Keratinocyte (primary cell): Measurements from ENCODE around the gene KDM6B.

ENCODE experiments used
- EZH2 ChIP-seq: IDR thresholded peaks from one replicate; pipeline ENCODE4 v1.6.1; 2012; ENCODE audit warnings: inconsistent platforms, mild to moderate bottlenecking, low read length, moderate library complexity
- TF ChIP-seq, protein P1 (sequence below), 3 experiments: IDR thresholded peaks in 1 of 3; conservative IDR thresholded peaks in 1 of 3; optimal IDR thresholded peaks in 1 of 3; 2 replicates in 2 of 3; 3 replicates in 1 of 3; pipeline versions ENCODE3 to v1.5.1; 2011; ENCODE audit warnings: low read length in 3 of 3, mild to moderate bottlenecking in 3 of 3, moderate library complexity in 2 of 3, control low read depth in 1 of 3, inconsistent platforms in 1 of 3; ENCODE audit not compliant: insufficient read depth in 2 of 3; ENCODE audit errors: extremely low read depth in 1 of 3

DNA sequence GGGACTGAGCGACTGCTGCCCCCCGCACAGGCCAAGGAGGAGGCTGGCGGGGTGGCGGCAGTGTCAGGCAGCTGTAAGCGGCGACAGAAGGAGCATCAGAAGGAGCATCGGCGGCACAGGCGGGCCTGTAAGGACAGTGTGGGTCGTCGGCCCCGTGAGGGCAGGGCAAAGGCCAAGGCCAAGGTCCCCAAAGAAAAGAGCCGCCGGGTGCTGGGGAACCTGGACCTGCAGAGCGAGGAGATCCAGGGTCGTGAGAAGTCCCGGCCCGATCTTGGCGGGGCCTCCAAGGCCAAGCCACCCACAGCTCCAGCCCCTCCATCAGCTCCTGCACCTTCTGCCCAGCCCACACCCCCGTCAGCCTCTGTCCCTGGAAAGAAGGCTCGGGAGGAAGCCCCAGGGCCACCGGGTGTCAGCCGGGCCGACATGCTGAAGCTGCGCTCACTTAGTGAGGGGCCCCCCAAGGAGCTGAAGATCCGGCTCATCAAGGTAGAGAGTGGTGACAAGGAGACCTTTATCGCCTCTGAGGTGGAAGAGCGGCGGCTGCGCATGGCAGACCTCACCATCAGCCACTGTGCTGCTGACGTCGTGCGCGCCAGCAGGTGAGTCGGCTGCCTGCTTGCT, 15.2 kb downstream of the KDM6B start:
- TF ChIP-seq EZH2, result no peak
- TF ChIP-seq, protein P1, sequence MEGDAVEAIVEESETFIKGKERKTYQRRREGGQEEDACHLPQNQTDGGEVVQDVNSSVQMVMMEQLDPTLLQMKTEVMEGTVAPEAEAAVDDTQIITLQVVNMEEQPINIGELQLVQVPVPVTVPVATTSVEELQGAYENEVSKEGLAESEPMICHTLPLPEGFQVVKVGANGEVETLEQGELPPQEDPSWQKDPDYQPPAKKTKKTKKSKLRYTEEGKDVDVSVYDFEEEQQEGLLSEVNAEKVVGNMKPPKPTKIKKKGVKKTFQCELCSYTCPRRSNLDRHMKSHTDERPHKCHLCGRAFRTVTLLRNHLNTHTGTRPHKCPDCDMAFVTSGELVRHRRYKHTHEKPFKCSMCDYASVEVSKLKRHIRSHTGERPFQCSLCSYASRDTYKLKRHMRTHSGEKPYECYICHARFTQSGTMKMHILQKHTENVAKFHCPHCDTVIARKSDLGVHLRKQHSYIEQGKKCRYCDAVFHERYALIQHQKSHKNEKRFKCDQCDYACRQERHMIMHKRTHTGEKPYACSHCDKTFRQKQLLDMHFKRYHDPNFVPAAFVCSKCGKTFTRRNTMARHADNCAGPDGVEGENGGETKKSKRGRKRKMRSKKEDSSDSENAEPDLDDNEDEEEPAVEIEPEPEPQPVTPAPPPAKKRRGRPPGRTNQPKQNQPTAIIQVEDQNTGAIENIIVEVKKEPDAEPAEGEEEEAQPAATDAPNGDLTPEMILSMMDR (optimal IDR thresholded peaks at IDR 0.05 in 1 of 3, IDR thresholded peaks at IDR 0.05 in 1 of 3, conservative IDR thresholded peaks at IDR 0.05 in 1 of 3; ENCODE audit: extremely low read depth in 1 of 3, insufficient read depth in 2 of 3, low read length in 3 of 3), result no peak
